H1 (cell line): Measurements from ENCODE around the gene KATNAL2. TPM values are rescaled to one million over a fixed set of nuclear protein-coding genes. Genes with fewer than 3 reads are reported as not detected.
"Not testable (repeated sequence)": the region's sequence is repeated elsewhere in the genome, so short reads cannot be mapped to it uniquely, and the experiment has no call there.

Experiments
- CTCF ChIA-PET: fragments of 300-600 bp; sonication (Branson Sonifier 250); formaldehyde crosslinking; loops from one replicate; lab custom pipeline; 2021; ENCODE audit not compliant: partially characterized antibody; lab: Charles Lee
- POLR2A ChIA-PET: fragments of 300-600 bp; sonication (Branson Sonifier 250); formaldehyde crosslinking; loops from one replicate; lab custom pipeline; 2021; ENCODE audit warnings: inconsistent platforms; ENCODE audit not compliant: partially characterized antibody; lab: Charles Lee
- DNase-seq, 2 experiments: peaks; one replicate each; pipeline versions ENCODE4 v3.0.0 to v3.0.0-alpha.2; 2010 to 2022; ENCODE audit warnings: low spot score in 2 of 2, low read depth in 1 of 2, mixed read lengths in 1 of 2
- FAIRE-seq: peaks from 2 replicates; lab custom pipeline; 2011; peaks lifted over from hg19 to GRCh38; lab: Jason Lieb, UNC
- H2AFZ ChIP-seq: 2 replicates; pipeline ENCODE4 v1.8.1; 2012; ENCODE audit warnings: low read length, inconsistent platforms
- H2AK5ac ChIP-seq: 2 replicates; pipeline ENCODE4 v1.6.1; 2013; ENCODE audit warnings: low read depth, low read length
- H2BK120ac ChIP-seq: replicated peaks from 2 replicates; pipeline ENCODE3; 2013; ENCODE audit warnings: low read depth, low read length, inconsistent platforms
- H2BK12ac ChIP-seq: 2 replicates; pipeline ENCODE4 v1.6.1; 2013; ENCODE audit warnings: low read depth, low read length
- H2BK15ac ChIP-seq: 2 replicates; pipeline ENCODE4 v1.6.1; 2013; ENCODE audit warnings: low read length
- H2BK20ac ChIP-seq: 2 replicates; pipeline ENCODE4 v1.6.1; 2013; ENCODE audit warnings: low read length
- H2BK5ac ChIP-seq: 2 replicates; pipeline ENCODE4 v1.6.1; 2013; ENCODE audit warnings: low read depth, low read length
- H3K14ac ChIP-seq: 2 replicates; pipeline ENCODE4 v1.6.1; 2013; ENCODE audit warnings: inconsistent platforms; ENCODE audit not compliant: insufficient read length
- H3K18ac ChIP-seq: 2 replicates; pipeline ENCODE4 v1.6.1; 2013; ENCODE audit warnings: low read length; ENCODE audit errors: extremely low read depth
- H3K23ac ChIP-seq: 2 replicates; pipeline ENCODE4 v1.6.1; 2013; ENCODE audit warnings: inconsistent platforms; ENCODE audit not compliant: insufficient read length
- H3K23me2 ChIP-seq: 2 replicates; pipeline ENCODE4 v1.6.1; 2013; ENCODE audit warnings: low read depth, low read length
- H3K27ac ChIP-seq: 2 replicates; pipeline ENCODE4 v1.6.1; 2011; ENCODE audit warnings: low read depth, low read length, inconsistent platforms
- H3K27me3 ChIP-seq, 4 experiments: replicated peaks in 1 of 4; 1 replicate in 1 of 4; 2 replicates in 3 of 4; pipeline versions ENCODE4 v1.6.1 to v1.8.1; 2011 to 2013; ENCODE audit warnings: low read length in 3 of 4, mild to moderate bottlenecking in 3 of 4, inconsistent platforms in 2 of 4, mixed read lengths in 2 of 4, moderate library complexity in 1 of 4; ENCODE audit not compliant: control insufficient read depth in 3 of 4, insufficient read depth in 3 of 4; ENCODE audit errors: extremely low read depth in 1 of 4
- H3K36me3 ChIP-seq, 4 experiments: 2 replicates each; pipeline versions ENCODE4 v1.6.1 to v1.8.1; 2011 to 2013; ENCODE audit warnings: mild to moderate bottlenecking in 4 of 4, low read length in 3 of 4, moderate library complexity in 2 of 4, control low read depth in 1 of 4, inconsistent platforms in 1 of 4; ENCODE audit not compliant: insufficient read depth in 4 of 4, control insufficient read depth in 2 of 4
- H3K4ac ChIP-seq: replicated peaks from 2 replicates; pipeline ENCODE3; 2013; ENCODE audit warnings: low read length, low read depth, mixed read lengths, inconsistent platforms; ENCODE audit not compliant: insufficient read length
- H3K4me1 ChIP-seq, 4 experiments: replicated peaks in 1 of 4; 1 replicate in 1 of 4; 2 replicates in 3 of 4; pipeline versions ENCODE4 v1.6.1 to v1.8.1; 2011 to 2013; ENCODE audit warnings: low read length in 3 of 4, inconsistent platforms in 2 of 4, mixed read lengths in 1 of 4; ENCODE audit not compliant: insufficient read depth in 4 of 4, control insufficient read depth in 3 of 4
- H3K4me2 ChIP-seq, 2 experiments: 2 replicates each; pipeline versions ENCODE4 v1.6.1 to v1.8.1; 2011 to 2013; ENCODE audit warnings: low read depth in 2 of 2, low read length in 2 of 2, control low read depth in 1 of 2, inconsistent platforms in 1 of 2, mild to moderate bottlenecking in 1 of 2; ENCODE audit not compliant: insufficient read depth in 1 of 2
- H3K4me3 ChIP-seq, 4 experiments: fragments of 200-600, 300-600 bp in 1 of 4; sonication (generic), shearing (Covaris generic), sonication (Bioruptor Twin) in 1 of 4; 2 replicates each; pipeline versions ENCODE4 v1.5.1 to v1.8.1; 2011 to 2016; ENCODE audit warnings: low read length in 4 of 4, low read depth in 3 of 4, control low read depth in 2 of 4, inconsistent platforms in 2 of 4, mild to moderate bottlenecking in 2 of 4, mixed read lengths in 1 of 4, moderate library complexity in 1 of 4; ENCODE audit not compliant: insufficient read depth in 2 of 4; ENCODE audit errors: extremely low read depth in 1 of 4
- H3K56ac ChIP-seq: replicated peaks from 2 replicates; pipeline ENCODE3; 2013; ENCODE audit warnings: low read depth, mild to moderate bottlenecking, mixed read lengths, low read length, inconsistent platforms; ENCODE audit not compliant: insufficient read length
- H3K79me1 ChIP-seq: 2 replicates; pipeline ENCODE4 v1.6.1; 2013; ENCODE audit warnings: low read depth, low read length, control low read depth
- H3K79me2 ChIP-seq, 2 experiments: 2 replicates each; pipeline versions ENCODE4 v1.6.1 to v1.8.1; 2012 to 2013; ENCODE audit warnings: low read length in 2 of 2, mild to moderate bottlenecking in 2 of 2, inconsistent platforms in 1 of 2; ENCODE audit not compliant: insufficient read depth in 2 of 2, control insufficient read depth in 1 of 2
- H3K9ac ChIP-seq, 4 experiments: replicated peaks in 1 of 4; 1 replicate in 1 of 4; 2 replicates in 3 of 4; pipeline versions ENCODE4 v1.6.1 to v1.8.1; 2011 to 2013; ENCODE audit warnings: low read depth in 3 of 4, low read length in 3 of 4, control low read depth in 2 of 4, mild to moderate bottlenecking in 2 of 4, moderate library complexity in 2 of 4, inconsistent platforms in 1 of 4; ENCODE audit errors: extremely low read depth in 1 of 4
- H3K9me3 ChIP-seq, 2 experiments: 2 replicates each; pipeline versions ENCODE4 v1.6.1 to v1.8.1; 2012 to 2013; ENCODE audit warnings: mild to moderate bottlenecking in 2 of 2, moderate library complexity in 2 of 2, control low read depth in 1 of 2, inconsistent platforms in 1 of 2, low read depth in 1 of 2, low read length in 1 of 2, mixed read lengths in 1 of 2; ENCODE audit not compliant: insufficient read depth in 2 of 2
- H4K20me1 ChIP-seq, 2 experiments: replicated peaks in 1 of 2; 2 replicates each; pipeline versions ENCODE3 to v1.8.1; 2011 to 2013; ENCODE audit warnings: inconsistent platforms in 2 of 2, low read length in 2 of 2, mild to moderate bottlenecking in 1 of 2; ENCODE audit not compliant: insufficient read depth in 2 of 2, control insufficient read depth in 1 of 2
- H4K5ac ChIP-seq: 2 replicates; pipeline ENCODE4 v1.6.1; 2013; ENCODE audit warnings: low read length, low read depth, mixed read lengths, inconsistent platforms; ENCODE audit not compliant: insufficient read length
- H4K8ac ChIP-seq: 2 replicates; pipeline ENCODE4 v1.8.0; 2013; ENCODE audit warnings: mild to moderate bottlenecking, moderate library complexity, low read length, inconsistent platforms; ENCODE audit not compliant: insufficient read depth; ENCODE audit errors: extremely low read depth
- H4K91ac ChIP-seq: replicated peaks from 2 replicates; pipeline ENCODE3; 2013; ENCODE audit warnings: low read length, mixed read lengths, inconsistent platforms; ENCODE audit not compliant: insufficient read length
- WGBS, 2 experiments: shearing (Covaris generic) in 1 of 2; methylation state at CpG; one replicate each; pipeline versions ENCODE4 v1.1.6 to v1.1.7; 2013 to 2015; ENCODE audit warnings: low lambda C conversion rate in 2 of 2, mixed read lengths in 2 of 2, inconsistent platforms in 1 of 2, low coverage in 1 of 2, missing lambda C conversion rate in 1 of 2; ENCODE audit not compliant: insufficient replicate concordance in 2 of 2, insufficient coverage in 1 of 2, insufficient read length in 1 of 2; ENCODE audit errors: extremely low coverage in 1 of 2, missing lambda C conversion rate in 1 of 2; 5-methylcytosine and 5-hydroxymethylcytosine counted together
- polyA plus RNA-seq, 7 experiments: library from polyadenylated mRNA; depleted of rRNA in 3 of 7; stranded (reverse) in 5 of 7; unstranded in 2 of 7; fragments of >200 nt in 5 of 7; fragments of 200-250 nt in 2 of 7; gene quantifications; 1 replicate in 5 of 7; 2 replicates in 1 of 7; 4 replicates in 1 of 7; pipeline versions ENCODE4 v1.2.1 to v1.2.3, GENCODE V29; 2011 to 2013; ENCODE audit warnings: missing spikeins in 2 of 7, mixed read lengths in 2 of 7
- total RNA-seq: library from RNA; stranded (reverse); fragmentation: NEBNext Ultra II Directional; extraction: Animal tissue kit (Norgen Biotek cat#: 25700); gene quantifications from 2 replicates; pipeline ENCODE4 v1.2.1, GENCODE V29; 2021

KATNAL2 gene
- total and polyA plus RNA-seq, 2 of the 8 experiments (the other 6 are each of a cell fraction or from before 2014, with no cell fraction given): 10.0 to 15.2 TPM

GRCh38 chr18:47025557-47026174 lies 108.3 kb downstream of the KATNAL2 start:
- WGBS, 2 experiments: 95% methylated on average over 7 of the region's 17 CpGs; no CpG with 5 or more reads in 1 of the 2 experiments

GRCh38 chr18:47028738-47029137 lies 111.3 kb downstream of the KATNAL2 start:
- POLR2A ChIA-PET, H4K5ac ChIP-seq, H3K9ac ChIP-seq, H3K14ac ChIP-seq, H2AFZ ChIP-seq, H2BK5ac ChIP-seq, H2BK120ac ChIP-seq, CTCF ChIA-PET, H3K56ac ChIP-seq, H3K27me3 ChIP-seq, H4K91ac ChIP-seq, H3K4ac ChIP-seq, H2BK12ac ChIP-seq, H3K79me1 ChIP-seq, H2BK20ac ChIP-seq, H3K27ac ChIP-seq, H3K23me2 ChIP-seq, H3K4me1 ChIP-seq, H3K36me3 ChIP-seq, H3K4me3 ChIP-seq, H3K23ac ChIP-seq, H4K20me1 ChIP-seq, H2BK15ac ChIP-seq, DNase-seq, H3K79me2 ChIP-seq, H4K8ac ChIP-seq, H3K4me2 ChIP-seq, H3K18ac ChIP-seq, H3K9me3 ChIP-seq, FAIRE-seq, H2AK5ac ChIP-seq: not testable (repeated sequence)
- no CpG with 5 or more reads among the region's 29 CpGs for WGBS, 2 experiments

More at GRCh38 chr18:47025557-47026174, 108.3 kb downstream of the KATNAL2 start:
- H3K56ac ChIP-seq, H3K4me2 ChIP-seq, H3K79me2 ChIP-seq, H4K20me1 ChIP-seq, POLR2A ChIA-PET, H3K18ac ChIP-seq, H4K8ac ChIP-seq, H3K27ac ChIP-seq, H2BK15ac ChIP-seq, H2BK12ac ChIP-seq, H3K14ac ChIP-seq, H2AK5ac ChIP-seq, H2BK120ac ChIP-seq, H3K4ac ChIP-seq, H3K23ac ChIP-seq, H2BK20ac ChIP-seq, H3K36me3 ChIP-seq, H3K4me1 ChIP-seq, H2AFZ ChIP-seq, CTCF ChIA-PET, H3K27me3 ChIP-seq, H3K79me1 ChIP-seq, H3K23me2 ChIP-seq, H3K9me3 ChIP-seq, H4K5ac ChIP-seq, H4K91ac ChIP-seq, H3K9ac ChIP-seq, H2BK5ac ChIP-seq, H3K4me3 ChIP-seq: not testable (repeated sequence)
- FAIRE-seq (peak; percentile 92), DNase-seq (peak in 1 of 2 experiments; percentile 69)
